Adrenal gland (tissue), 12 donors: ENCODE measurements around the gene CRYGN. TPM values are rescaled to one million over a fixed set of nuclear protein-coding genes. Genes with fewer than 3 reads are reported as not detected.

Experiments
- DNase-seq, 7 donors: peaks; one replicate each; pipeline ENCODE4 v3.0.0-alpha.2; 2019 to 2020
- H3K27ac ChIP-seq, 5 donors: fragments of 200-600 bp; sonication (generic) in 4 of 5; 1 replicate in 3 of 5; 2 replicates in 2 of 5; pipeline versions ENCODE4 v1.5.1 to v1.8.0; 2016 to 2020; ENCODE audit warnings: mild to moderate bottlenecking in 1 of 5
- H3K27me3 ChIP-seq: fragments of 200-600 bp; 2 replicates; pipeline ENCODE4 v1.8.0; 2021
- H3K36me3 ChIP-seq, 2 donors: fragments of 200-600 bp; replicated peaks in 1 of 2; 1 replicate in 1 of 2; 2 replicates in 1 of 2; pipeline versions ENCODE4 v1.5.1 to v1.8.0; 2018 to 2022
- H3K4me1 ChIP-seq, 2 donors: fragments of 200-600 bp; replicated peaks in 1 of 2; 1 replicate in 1 of 2; 2 replicates in 1 of 2; pipeline versions ENCODE4 v1.5.1 to v1.8.0; 2018 to 2021
- H3K4me3 ChIP-seq, 4 donors: fragments of 200-600 bp; sonication (generic) in 3 of 4; one replicate each; pipeline ENCODE4 v1.5.1; 2016 to 2018
- H3K9me3 ChIP-seq, 3 donors: fragments of 200-600 bp; sonication (generic) in 1 of 3; replicated peaks in 1 of 3; 1 replicate in 2 of 3; 2 replicates in 1 of 3; pipeline versions ENCODE4 v1.5.1 to v1.8.0; 2016 to 2021
- CTCF ChIP-seq, 6 experiments: fragments of 450-650 bp in 4 of 6; fragments of 200-600 bp in 2 of 6; sonication (generic) in 1 of 6; IDR thresholded peaks; 1 replicate in 5 of 6; 2 replicates in 1 of 6; pipeline versions ENCODE4 v1.5.1 to v1.8.0; 2016 to 2021; ENCODE audit warnings: antibody characterized with exemption in 6 of 6, mild to moderate bottlenecking in 2 of 6, moderate library complexity in 1 of 6
- POLR2A ChIP-seq, 2 donors: fragments of 450-650 bp; IDR thresholded peaks; one replicate each; pipeline ENCODE4 v1.6.1; 2017; ENCODE audit warnings: antibody characterized with exemption in 2 of 2, mild to moderate bottlenecking in 2 of 2, moderate library complexity in 1 of 2
- WGBS, 4 donors: extraction: QIAGEN DNeasy Blood & Tissue Kit in 2 of 4; methylation state at CpG; one replicate each; pipeline versions ENCODE4 v1.1.5 to v1.1.7; 2013 to 2017; 5-methylcytosine and 5-hydroxymethylcytosine counted together
- intact Hi-C, 2 donors: fragments of 100-400 bp; cut with DNase I; formaldehyde crosslinking; loops; one replicate each; pipeline versions ENCODE4 v1.14.1 to v1.15.0; 2022 to 2023
- polyA plus RNA-seq, 3 donors: library from polyadenylated mRNA; stranded (reverse); fragments of 200-250 nt in 2 of 3; fragments of 350-450 nt in 1 of 3; fragmentation: Illumina TruSeq in 1 of 3; extraction: RNeasy Lipid Tissue Mini Kit (QIAGEN cat#74804) in 1 of 3; gene quantifications; one replicate each; pipeline ENCODE4 v1.2.3, GENCODE V29; 2013 to 2014
- total RNA-seq, 9 donors: library from RNA; depleted of rRNA in 4 of 9; stranded (reverse); fragments of >200 nt in 4 of 9; fragments of 120-200 nt in 1 of 9; fragmentation: NEBNext Ultra II Directional in 1 of 9; extraction: Animal tissue kit (Norgen Biotek cat#: 25700) in 1 of 9; gene quantifications; one replicate each; pipeline versions ENCODE4 v1.1.0 to v1.2.4, GENCODE V29; 2013 to 2023
- donor health status: healthy with polysubstance abuse.
- donor health status: Bipolar disorder and iron deficiency.
- donor health status: DM: yes; HTN: yes; CAD: no.
- donor health status: DM: no; HTN: no; CAD: no.
- donor health status: DM: no; HTN: no; CAD: no.
- donor health status: DM: yes; HTN: yes; CAD: no.

Gene CRYGN
- total and polyA plus RNA-seq, 12 donors: 0.11 to 0.88 (median 0.49) TPM; not detected in 6

GRCh38 chr7:151432658-151433521 lies 7.1 kb downstream of the CRYGN start:
- intact Hi-C loops: no loop called here
- no peak overlapping the region for H3K4me3 ChIP-seq
- no peaks in the 10 kb centered on the region for H3K9me3 ChIP-seq
- TF ChIP-seq POLR2A (IDR thresholded peaks at IDR 0.05) (no peak), CTCF (IDR thresholded peaks at IDR 0.05) (no peak)
- peaks cover under 1% of the 10 kb centered on the region for H3K27me3 ChIP-seq
- H3K27ac ChIP-seq: no peak overlapping the region
- no peak for DNase-seq
- no peaks in the 10 kb centered on the region for H3K36me3 ChIP-seq
- WGBS, 4 donors: 76 to 81% (median 77%) methylated on average over 7 to 14 of the region's 14 CpGs
- peaks cover 0 to under 1% of the 10 kb centered on the region in 2 donors for H3K4me1 ChIP-seq

- no peaks in the 10 kb centered on the region for H3K27me3 ChIP-seq
- whole genome bisulfite sequencing, 4 donors: 91 to 100% (median 93%) methylated on average over 1 to 25 of the region's 25 CpGs
- no peak overlapping the region for H3K27ac ChIP-seq
- intact Hi-C loops: no loop called here
- no peak for DNase-seq
- no peak overlapping the region for H3K4me3 ChIP-seq
- TF ChIP-seq POLR2A (IDR thresholded peaks at IDR 0.05): no peak
- TF ChIP-seq CTCF (IDR thresholded peaks at IDR 0.05): no peak
- H3K4me1 ChIP-seq: peaks cover 0 to 9% of the 10 kb centered on the region in 2 donors
- no peaks in the 10 kb centered on the region for H3K36me3 ChIP-seq
- H3K9me3 ChIP-seq: no peaks in the 10 kb centered on the region
Measured at GRCh38 chr7:151431768-151432311, 8.1 kb downstream of the CRYGN start.

- 86 to 100% (median 94%) methylated on average over 3 to 13 of the region's 13 CpGs for WGBS, 4 donors
- H3K9me3 ChIP-seq: no peaks in the 10 kb centered on the region
- no peak overlapping the region for H3K4me3 ChIP-seq
- no peak for DNase-seq
- TF ChIP-seq POLR2A (IDR thresholded peaks at IDR 0.05) (no peak), CTCF (IDR thresholded peaks at IDR 0.05) (no peak)
- H3K27me3 ChIP-seq: no peaks in the 10 kb centered on the region
- intact Hi-C loops: no loop called here
- no peak overlapping the region for H3K27ac ChIP-seq
- H3K36me3 ChIP-seq: no peaks in the 10 kb centered on the region
- H3K4me1 ChIP-seq: peaks cover 0 to 13% of the 10 kb centered on the region in 2 donors
Measured at GRCh38 chr7:151431281-151431767, 8.6 kb downstream of the CRYGN start.

DNA sequence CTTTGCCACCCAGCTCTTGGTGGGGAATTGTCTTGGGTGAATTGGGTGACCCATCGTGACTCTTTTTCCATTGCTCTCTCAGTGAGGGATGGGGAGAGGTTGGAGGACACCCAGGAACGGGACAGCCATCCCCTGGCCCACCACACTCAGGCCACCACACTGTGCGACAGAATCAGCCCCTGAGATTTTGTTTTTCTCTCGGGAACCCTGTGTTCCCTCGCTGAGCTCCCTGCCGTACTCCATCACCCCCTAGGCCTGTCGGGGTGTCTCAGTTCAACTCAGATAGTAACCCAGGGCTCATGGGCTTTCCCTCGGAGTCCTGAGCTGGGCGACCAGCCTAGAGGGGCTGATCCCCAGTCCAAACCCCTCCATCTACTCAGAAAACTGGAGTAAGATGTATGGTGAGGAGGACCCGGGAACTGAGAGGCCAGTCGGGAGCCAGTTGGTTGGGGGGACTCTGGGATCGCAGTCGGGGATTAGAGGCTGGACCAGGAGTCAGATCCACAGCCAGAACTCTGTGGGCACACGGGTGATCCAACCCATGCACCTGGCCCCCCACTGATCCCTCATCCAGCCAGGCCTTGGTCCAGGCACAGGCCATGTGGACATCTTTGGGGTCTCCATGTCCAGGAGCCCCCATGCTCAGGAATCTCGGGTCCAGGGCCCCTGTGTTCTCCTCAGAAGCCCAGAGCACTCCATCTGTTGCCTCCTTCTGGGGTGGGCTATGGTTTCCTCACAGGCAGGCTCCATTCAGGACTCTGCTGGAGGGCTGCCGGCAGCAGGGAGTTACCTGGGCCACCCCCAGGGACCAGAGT lies 9.3 kb downstream of the CRYGN start:
- Histone ChIP-seq H3K4me1 (peaks cover 0 to 16% of the 10 kb centered on the region in 2 donors), H3K27ac (no peak overlapping the region)
- TF ChIP-seq POLR2A (IDR thresholded peaks at IDR 0.05) (no peak), CTCF (IDR thresholded peaks at IDR 0.05) (no peak)

More for the DNA sequence above, 9.3 kb downstream of the CRYGN start:
- Histone ChIP-seq H3K27me3 (no peaks in the 10 kb centered on the region), H3K4me3 (no peak overlapping the region), H3K9me3 (no peaks in the 10 kb centered on the region), H3K36me3 (no peaks in the 10 kb centered on the region)
- DNase-seq: no peak
- intact Hi-C loops: no loop called here
- 86 to 92% (median 91%) methylated on average over 14 to 16 of the region's 16 CpGs for WGBS, 4 donors
